Measurements from ENCODE around the gene COL13A1.

The COL13A1 gene

DNA sequence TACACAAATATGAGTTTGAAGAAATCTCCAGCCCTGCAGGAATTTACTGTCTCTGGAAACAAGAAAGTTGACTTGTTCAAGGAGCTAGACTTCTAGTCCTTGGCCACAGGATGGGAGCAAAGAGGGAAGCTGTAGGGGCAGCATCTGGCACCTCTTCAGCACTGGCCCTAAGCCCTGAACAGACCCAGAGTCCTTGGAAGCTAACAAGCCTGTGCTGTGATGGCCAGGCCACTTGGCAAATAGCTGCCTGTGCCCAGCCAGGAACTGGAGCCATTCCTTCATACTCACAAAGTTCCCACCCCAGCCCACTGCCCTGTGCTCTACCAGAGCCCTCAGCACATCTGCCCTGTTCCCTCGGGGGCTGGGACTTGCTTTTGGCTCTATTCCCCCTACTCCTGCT is 9.4 kb upstream of the COL13A1 start:
- DNase-seq (ENCODE audit: low spot score), result no peak

GRCh38 chr10:69794673-69795072 is 7.0 kb upstream of the COL13A1 start:
- no peak for DNase-seq (ENCODE audit: low spot score)

GRCh38 chr10:69795242-69795934 is 6.3 kb upstream of the COL13A1 start:
- DNase-seq (ENCODE audit: low spot score), result no peak

- no peak for DNase-seq (ENCODE audit: low spot score)
Measured at GRCh38 chr10:69797959-69798358, 3.7 kb upstream of the COL13A1 start.

GRCh38 chr10:69800109-69800508 is 1.6 kb upstream of the COL13A1 start:
- peak; percentile 72 for DNase-seq (ENCODE audit: low spot score)

DNA sequence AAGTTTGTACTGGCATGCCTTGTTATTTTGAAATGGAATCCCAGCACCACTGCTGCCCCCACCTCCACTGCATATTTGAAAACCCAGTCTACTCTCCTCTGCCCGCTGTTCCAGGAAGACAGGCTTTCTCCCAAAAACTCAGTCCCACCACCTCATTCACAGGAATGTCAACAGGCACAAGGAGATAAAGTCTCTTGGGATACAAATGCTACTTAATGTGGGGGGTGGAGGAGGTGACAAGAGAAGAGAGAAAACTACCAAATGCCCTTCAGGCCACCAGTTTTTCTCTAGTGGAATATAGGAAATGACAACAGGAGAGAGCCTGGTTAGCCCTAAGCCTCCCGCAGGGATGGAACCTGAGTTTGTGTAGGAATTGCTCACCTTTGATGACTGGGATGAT is 1.0 kb upstream of the COL13A1 start:
- DNase-seq (ENCODE audit: low spot score), result no peak

- DNase-seq (ENCODE audit: low spot score), result peak; percentile 73
Measured at GRCh38 chr10:69801094-69801433, 642 bp upstream of the COL13A1 start.

DNA sequence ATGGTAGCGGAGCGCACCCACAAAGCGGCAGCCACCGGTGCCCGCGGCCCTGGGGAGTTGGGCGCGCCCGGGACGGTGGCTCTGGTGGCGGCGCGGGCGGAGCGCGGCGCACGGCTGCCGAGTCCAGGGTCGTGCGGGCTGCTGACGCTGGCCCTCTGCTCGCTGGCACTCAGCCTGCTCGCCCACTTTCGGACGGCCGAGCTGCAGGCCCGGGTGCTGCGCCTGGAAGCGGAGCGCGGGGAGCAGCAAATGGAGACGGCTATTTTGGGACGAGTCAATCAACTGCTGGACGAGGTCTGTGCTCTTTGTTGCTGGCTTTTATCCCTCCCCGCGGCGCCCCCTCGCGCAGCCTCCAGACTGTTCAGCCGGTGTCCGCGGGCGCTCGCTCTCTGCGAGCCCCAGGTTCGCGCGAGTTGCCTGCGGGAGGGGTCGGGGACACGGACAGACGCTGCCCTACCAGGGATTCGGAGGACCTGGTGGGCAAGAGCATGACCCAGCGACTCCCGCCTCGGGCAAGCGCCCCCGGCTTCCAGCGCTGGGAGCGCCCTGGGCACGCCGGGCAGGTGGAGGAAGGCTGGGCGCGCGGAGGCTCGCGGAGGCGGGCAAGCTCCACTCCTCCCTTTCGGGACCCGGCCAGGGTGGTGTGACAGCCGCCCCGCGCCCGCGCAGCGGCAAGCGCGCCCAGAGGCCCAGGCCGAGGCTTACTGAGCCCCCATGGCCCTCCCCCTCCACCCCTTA is 887 bp downstream of the COL13A1 start:
- DNase-seq (ENCODE audit: low spot score), result peak; percentile 78

GRCh38 chr10:69803809-69804208 is 2.1 kb downstream of the COL13A1 start:
- DNase-seq (ENCODE audit: low spot score), result no peak

DNA sequence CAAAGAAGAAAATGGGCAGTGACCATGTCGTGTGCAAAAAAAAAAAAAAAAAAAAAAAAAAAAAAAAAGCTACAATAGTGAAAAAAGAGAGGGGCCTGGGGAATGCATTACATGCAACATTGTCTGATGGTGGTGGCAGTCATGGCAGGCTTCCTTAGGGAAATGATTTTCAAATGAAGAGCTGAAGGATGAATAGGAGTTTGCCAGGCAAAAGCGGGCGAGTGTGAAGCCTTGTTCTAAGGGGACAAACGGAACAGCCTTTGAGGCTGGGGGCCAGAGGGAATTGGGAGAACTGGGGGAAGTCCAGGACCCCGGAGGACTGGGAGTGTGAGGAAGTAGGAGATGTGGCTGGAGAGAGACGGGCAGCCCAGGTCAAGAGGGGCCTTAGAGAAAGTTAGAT is 3.1 kb downstream of the COL13A1 start:
- DNase-seq (ENCODE audit: low spot score), result no peak

DNA sequence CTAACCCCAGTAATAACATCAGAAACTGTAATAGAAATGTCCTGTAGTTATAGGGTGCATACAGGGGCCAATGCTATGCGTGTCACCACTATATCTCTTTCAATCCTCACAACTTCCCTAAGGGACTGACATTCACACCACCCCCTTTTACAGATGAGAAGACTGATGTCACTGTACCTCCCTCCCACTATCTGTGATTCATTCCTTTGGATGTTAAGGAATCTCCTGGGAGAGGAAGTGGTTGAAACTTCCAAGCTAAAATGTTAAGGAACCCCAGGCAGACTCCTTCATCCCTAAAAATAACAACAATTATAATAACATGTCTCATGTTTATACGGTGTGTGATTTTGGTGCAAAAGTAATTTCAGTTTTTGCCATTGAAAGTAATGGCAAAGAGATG is 5.4 kb downstream of the COL13A1 start:
- peak; percentile 91 for DNase-seq (ENCODE audit: low spot score)

DNA sequence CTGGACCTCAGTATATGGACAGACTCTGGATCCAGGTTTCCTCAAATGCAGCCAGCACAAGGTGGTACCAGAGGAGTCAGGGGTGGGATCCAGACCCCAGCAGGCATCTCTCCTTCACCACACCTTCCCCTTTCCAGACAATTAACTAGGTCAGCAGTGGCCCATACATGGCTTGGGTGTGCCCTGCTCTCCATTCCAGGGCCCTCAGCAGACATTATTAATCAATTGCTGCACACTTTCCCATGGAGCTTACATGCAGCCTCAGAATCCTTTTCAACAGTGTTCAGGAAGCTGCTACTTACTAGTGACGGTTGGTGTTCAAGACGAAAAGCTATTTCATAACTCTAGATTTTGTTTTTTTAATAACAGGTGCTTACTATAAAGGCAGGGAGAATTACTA is 6.0 kb downstream of the COL13A1 start:
- DNase-seq (ENCODE audit: low spot score), result no peak

- no peak for DNase-seq (ENCODE audit: low spot score)
Measured at GRCh38 chr10:69809318-69809717, 7.6 kb downstream of the COL13A1 start.

DNA sequence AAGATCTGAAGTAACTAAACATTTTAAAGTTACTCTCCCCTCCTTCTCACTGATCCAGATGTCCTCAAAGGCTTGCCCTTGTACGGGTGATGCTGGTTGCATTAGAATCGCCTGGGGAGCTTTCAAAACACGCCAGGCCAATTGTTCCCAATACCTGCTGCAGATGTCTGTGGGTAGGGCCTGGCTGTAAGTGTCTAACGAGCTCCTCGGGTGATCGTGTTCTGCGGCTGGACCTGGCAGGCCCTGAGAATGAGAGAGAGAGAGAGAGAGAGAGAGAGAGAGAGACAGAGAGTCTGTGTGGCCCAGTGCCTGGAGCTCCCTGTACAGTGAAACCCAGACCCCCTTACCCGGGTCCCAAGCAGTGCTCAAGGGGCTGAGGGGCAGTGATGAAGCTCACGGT is 8.4 kb downstream of the COL13A1 start:
- no peak for DNase-seq (ENCODE audit: low spot score)

GRCh38 chr10:69810675-69811397 is 9.1 kb downstream of the COL13A1 start:
- DNase-seq (ENCODE audit: low spot score), result no peak

DNA sequence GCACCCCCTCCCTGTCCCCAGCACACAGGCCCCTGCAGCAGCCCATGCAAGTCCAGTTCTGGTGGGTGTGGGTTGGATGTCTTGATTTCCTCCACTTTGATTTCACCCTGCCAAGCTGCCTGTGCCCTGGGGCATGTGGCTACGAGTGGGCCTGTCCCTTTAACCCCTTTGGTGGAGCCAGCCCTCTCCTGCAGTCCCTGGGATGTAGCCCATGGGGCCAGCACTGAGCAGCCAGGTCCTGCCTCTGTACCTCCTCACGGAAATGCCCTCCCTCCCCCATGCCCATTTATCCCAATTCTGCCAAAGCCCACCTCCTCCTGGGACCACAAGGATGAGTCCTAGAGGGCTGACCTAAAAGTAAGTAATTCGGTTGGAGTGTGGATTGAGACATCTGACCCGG is 11.9 kb downstream of the COL13A1 start:
- no peak for DNase-seq (ENCODE audit: low spot score)

DNA sequence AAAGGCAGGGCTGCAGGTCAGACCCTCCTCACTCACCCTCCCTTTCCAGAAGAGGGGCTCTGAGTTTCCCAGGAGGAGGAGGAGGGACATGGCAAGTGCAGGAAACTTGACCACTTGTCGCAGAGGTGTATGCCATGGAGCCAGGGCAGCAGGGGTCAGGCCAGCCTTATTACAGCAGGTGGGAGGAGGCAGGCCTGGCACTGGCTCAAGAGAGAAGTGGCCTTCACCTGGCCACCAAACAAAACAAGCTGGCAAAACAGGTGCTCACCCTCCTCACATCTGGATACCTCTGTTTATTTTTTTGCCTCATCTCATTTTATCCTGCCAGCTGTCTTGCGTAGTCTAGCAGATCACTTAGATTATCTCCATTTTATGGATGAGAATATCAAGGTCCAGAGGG is 12.5 kb downstream of the COL13A1 start:
- DNase-seq (ENCODE audit: low spot score), result no peak

- no peak for DNase-seq (ENCODE audit: low spot score)
Measured at GRCh38 chr10:69815104-69815503, 13.4 kb downstream of the COL13A1 start.

GRCh38 chr10:69816521-69816920 is 14.8 kb downstream of the COL13A1 start:
- no peak for DNase-seq (ENCODE audit: low spot score)

- DNase-seq (ENCODE audit: low spot score), result no peak
Measured at GRCh38 chr10:69817078-69817581, 15.4 kb downstream of the COL13A1 start.

DNA sequence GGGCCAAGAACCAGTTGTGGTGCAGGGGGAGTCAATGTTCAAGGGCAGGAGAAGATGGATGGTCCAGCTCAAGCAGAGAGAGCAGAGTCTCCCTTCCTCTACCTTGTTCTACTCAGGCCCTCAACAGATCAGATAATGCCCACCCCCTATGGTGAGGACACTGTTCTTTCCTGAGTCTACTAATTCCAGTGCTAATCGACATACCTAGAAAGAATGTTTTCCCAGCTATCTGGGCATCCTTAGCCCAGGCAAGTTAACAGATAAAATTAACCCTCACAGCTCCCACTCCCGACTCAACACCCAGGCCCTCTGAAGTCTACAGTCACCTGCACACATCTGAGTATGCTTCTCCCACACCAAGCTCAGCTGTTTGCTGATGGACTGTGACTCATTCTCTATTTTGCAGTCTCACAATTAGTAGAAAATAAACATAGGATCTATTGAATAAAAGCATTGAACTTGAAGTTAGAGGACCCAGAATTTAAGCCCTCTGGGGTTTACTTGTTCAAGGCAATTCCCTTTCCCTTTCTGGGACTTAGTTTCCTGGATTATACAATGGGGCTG is 17.1 kb downstream of the COL13A1 start:
- DNase-seq (ENCODE audit: low spot score), result no peak

DNA sequence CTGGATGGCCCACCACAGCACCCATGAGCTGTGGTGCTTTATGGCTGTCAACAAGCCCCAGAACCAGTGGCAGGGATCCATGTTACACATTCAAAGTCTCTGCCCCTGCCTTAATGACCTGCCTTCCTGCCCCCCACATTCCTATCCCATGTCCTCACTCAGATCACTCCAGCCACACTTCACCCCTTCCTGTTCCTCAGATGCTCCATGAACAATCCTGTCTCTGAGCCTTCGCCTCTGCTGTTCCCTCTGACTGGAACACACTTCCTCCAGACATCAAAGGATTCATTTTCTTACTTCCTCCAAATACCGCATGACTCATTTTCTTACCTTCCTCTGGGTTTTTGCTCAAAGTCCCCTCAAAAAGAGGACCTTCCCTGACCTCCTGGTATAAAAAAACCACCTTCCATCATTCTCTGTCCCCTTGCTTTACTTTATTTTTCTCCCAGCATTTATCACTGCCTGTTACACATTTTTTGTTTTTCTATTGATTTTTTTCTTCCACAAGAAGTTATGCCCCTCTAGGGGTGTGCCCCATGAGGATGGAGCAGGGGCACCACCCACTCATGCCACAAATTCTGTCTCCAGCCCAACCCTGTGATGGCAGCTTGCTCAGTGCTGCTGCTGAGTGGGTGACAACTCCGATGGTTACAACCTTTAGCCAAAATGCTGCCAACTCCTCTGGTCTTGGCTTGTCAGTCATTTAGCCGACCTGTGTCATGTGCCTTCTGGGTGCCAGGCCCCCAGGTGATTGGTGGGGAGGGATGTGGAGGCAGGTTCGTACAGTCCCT is 18.2 kb downstream of the COL13A1 start:
- peak; percentile 63 for DNase-seq (ENCODE audit: low spot score)
